HG03095 (cell line): ENCODE results near the gene TRIP13.

Source experiments
- ATAC-seq: cut with Tn5 transposase; IDR thresholded peaks from one replicate; pipeline ENCODE4 v1.9.1; 2021; ENCODE audit warnings: moderate library complexity; ENCODE audit not compliant: unreplicated experiment

TRIP13 gene

DNA sequence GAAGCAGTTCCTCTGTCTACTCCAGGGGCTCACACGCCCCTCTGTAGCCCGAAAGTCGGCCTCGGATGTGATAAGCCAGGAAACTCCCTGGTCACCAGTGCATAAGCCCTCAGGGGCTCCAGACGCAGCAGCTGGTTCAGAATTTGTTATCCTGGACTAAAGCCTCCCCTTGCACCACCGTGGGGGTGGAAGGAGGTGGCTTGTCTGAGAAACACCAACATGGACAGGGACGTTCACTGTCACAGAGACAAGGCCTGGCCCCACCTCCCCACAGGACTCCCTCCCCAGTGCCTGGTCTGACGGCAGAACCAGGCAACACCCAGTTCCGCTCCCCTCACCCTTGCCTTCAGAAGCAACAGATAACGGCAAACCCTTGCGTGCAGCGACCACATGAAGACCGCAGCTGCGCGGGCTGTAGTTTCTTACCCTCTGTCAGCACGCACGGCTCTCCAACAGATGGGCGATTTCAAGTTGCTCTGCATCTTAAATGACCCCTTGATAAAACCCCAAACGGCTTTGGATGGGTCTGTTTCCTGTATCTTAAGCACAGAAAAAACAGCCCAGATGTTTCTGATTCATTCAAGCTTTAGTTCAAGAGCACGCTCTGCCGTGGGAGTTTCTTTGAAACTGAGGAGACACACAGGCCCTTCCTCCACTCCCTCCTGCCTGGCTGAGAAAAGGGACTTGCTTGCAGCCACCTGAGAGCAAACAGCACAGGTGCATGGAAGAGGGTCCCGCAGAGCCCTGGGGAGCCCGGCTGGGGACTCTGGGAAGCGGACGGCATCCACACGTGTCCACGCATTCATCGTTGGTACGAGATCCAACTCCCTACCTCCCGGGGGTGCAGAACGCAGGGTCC, 71.2 kb downstream of the TRIP13 start:
- peak; percentile 79 for ATAC-seq

DNA sequence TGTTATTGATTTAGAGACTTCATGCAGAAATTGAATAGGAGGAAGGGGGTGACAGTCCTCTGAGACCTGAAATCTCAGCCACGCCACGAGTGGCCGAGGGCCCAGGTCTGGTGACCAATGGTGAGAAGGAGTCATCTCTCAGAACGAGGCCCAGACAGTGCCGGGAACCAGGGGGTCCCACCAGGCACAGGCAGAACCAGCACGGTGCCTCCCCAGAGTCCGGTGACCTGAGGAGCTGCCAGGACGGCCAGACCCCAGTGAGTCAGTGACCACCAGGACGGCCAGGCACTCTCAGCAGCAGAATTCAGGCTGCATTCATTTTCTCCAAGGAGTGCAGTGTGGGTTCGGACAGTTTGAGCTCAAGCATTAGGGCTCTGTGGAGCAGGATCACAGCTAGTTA, 72.1 kb downstream of the TRIP13 start:
- no peak for ATAC-seq

DNA sequence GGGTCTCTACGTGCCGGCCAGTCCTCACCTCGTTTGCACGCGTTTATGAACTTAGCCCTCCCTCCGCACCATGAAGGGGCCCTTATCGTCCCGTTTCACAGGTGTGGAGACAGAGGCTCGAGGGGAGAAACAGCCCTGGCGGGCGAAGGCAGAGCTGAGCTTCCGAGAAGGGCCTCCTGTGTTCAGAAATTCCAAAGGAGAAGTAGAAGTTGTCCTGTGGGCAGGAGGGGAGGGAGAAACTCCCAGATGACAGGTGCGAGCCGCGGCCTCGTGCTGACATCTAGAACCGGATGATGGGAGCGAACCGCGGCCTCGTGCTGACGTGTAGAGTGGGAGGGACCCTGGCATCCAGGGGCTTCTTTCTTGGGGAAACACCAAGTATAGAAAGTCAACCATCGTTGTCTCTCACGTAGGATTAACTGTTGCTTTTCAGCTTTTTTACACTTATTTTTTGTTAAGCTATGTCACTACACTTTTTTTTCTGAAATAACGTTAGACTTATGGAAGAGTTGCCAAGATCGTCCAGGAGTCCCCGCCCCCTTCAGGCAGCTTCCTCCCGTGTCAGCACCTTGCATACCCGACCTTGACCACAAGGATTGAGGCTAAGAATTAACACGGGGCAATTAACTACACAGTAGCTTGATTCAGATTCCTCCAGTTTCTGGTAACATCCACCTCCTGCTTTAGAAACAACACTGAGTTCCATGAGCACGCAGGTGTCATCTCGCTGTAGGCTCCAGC, 73.1 kb downstream of the TRIP13 start:
- ATAC-seq = no peak

DNA sequence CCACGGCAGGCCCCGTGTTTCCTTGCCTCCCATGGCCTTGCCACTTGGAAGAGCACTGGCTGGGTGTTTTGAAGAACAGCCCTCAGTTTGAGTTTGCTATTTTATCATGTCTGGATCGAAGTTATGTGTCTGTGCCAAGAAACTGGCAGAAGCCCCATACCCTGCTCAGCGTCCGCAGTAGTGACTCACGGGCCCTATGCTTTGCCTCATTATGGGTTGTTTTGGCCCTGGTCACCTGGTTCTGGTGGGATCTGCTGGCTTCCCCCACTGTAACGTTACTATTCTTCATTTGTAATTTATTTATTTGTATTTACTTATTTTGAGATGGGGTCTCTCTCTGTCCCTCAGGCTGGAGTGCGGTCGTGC, 73.6 kb downstream of the TRIP13 start:
- no peak for ATAC-seq

DNA sequence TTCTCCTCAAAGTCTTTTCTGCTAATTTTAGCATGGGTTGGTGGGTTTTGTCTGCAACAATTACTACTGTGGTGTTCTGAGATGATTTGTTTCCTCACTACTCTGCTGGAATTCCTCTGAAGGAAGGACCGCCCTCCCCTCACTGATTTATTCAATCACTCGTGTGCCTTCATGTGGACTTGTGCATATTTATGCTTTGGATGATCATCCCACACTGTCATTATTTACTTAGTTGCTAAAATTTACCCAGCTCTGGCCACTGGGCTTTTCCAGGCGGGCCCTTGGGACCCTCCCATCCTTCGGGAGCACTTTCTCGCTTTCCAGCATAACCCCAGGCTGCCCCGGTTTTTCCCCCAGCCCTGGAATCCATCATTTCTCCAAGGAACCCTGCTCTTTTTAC, 74.3 kb downstream of the TRIP13 start:
- no peak for ATAC-seq
